COR-L47 (cell line): ENCODE results near the gene TMEM115.
A peak's percentile ranks its signal among the peaks of the same experiment; 100 is the strongest.

Experiments
- DNase-seq: peaks from one replicate; lab custom pipeline; 2025; lab: John Stamatoyannopoulos, UW

Gene TMEM115

DNA sequence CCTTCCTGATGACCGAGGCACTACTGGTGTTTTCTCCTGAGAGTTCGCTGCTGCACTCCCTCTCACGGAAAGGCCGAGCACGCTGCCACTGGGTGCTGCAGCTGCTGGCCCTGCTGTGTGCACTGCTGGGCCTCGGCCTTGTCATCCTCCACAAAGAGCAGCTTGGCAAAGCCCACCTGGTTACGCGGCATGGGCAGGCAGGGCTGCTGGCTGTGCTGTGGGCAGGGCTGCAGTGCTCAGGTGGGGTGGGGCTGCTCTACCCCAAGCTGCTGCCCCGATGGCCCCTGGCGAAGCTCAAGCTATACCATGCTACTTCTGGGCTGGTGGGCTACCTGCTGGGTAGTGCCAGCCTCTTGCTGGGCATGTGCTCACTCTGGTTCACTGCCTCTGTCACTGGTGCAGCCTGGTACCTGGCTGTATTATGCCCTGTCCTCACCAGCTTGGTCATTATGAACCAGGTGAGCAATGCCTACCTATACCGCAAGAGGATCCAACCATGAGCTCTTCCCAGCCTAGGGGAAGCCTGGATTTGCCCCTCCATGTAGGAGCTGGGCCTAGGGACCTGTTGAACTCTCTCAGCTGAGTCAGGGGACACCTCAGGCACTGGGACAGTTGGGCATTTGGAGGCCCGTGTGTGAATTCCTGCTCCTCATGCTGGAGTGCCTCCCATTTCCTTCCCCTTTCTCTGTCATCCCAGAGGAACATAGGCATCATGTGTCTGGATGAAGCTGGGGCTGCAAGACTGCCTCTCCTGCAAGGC lies 5.9 kb downstream of the TMEM115 start:
- no peak for DNase-seq

DNA sequence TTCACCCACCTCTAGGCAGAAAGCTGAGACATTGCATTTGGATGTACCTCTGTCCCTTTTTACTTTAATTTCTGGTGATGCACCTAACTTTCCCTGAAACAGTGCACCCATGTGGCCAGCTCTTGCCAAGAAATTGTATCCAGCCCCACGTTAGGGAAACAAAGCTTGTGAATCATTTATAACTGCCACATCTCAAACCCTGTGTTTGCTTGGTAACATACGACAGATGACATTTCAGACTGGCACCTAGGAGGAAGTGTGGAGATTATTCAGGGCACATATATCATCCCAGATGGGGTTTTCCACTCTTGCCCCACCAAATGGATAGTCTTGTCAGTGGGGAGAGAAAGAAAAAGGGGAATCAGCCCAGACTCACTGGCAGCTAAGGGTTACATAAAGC lies 6.5 kb downstream of the TMEM115 start:
- no peak for DNase-seq

DNA sequence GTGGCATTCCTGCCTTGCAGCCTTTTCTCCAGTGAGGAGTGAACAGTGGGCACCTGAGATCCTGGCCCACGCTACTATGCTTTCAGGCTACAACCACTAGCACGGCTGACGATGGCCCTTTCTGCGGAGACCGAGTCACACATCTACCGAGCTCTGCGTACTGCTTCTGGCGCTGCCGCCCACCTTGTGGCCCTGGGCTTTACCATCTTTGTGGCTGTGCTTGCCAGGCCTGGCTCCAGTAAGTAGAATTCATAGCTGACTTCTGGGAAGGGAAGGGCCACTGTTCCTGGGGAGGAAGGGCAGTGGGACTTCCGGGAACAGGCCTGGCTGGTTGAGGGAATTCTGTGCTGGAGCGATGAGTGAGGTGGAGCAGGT lies 8.0 kb downstream of the TMEM115 start:
- DNase-seq, result no peak

DNA sequence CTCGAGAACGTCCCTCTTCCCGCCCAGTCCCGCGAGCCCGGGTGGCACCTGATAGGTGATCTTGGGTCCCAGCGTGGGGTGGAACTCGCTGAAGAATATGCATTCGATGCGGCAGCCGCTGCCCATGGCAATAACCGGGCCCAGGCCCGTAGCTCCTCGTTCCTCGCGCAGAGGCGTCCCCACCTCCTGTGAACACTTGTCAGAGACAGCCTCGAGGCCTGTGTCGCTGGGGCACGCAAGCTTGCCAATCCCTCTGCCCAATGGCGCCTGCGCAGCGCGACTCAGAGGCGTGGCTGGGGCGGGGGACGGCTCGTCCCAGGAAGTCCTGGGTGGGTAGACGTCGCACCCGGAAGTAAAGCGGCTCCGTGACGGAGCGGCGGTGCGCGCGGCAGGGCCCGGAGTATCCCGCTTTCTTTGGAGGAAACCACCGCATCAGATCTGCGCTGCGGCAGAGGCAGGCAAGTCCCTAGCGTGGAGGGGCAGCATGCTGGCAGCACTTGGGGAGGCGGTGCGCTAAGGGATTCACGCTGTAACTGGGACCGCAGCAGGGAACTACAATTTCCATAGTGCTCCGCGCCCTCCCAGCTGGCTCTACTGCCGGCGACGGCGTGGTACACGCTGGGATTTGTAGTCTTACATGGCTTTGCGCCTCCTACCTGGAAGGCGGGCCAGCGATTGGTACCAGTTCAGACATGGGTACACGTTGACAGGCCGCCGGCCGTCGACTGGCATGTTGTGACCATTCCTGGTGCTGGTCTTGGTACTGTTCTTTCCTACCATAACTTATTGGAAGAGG lies 8.6 kb downstream of the TMEM115 start, which contains the start of the genes CYB561D2 and NPRL2:
Gene CYB561D2 (plus strand): TSS at position 336 of the 796 bp plus-strand sequence. CDS start 572 bp downstream, outside the sequence.
Gene NPRL2 (minus strand): TSS at position 249 of the 796 bp plus-strand sequence. CDS start 123 bp downstream, at position 126.
- peak; percentile 72 for DNase-seq

DNA sequence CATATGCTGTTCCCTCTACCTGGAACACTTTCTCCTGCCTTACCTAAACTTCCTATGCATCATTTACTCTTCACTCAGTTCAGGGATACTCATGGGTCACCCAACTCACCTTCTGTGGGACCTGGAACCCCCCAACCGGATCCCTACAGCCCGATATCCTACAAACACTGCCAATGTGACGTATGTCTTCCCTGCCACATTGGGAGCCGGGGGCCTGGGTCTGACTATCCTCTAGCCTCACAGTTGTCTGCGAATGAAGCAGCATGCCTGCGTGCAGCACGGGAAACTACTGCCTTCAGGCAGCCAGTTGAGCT lies 9.2 kb downstream of the TMEM115 start:
- DNase-seq, result no peak

DNA sequence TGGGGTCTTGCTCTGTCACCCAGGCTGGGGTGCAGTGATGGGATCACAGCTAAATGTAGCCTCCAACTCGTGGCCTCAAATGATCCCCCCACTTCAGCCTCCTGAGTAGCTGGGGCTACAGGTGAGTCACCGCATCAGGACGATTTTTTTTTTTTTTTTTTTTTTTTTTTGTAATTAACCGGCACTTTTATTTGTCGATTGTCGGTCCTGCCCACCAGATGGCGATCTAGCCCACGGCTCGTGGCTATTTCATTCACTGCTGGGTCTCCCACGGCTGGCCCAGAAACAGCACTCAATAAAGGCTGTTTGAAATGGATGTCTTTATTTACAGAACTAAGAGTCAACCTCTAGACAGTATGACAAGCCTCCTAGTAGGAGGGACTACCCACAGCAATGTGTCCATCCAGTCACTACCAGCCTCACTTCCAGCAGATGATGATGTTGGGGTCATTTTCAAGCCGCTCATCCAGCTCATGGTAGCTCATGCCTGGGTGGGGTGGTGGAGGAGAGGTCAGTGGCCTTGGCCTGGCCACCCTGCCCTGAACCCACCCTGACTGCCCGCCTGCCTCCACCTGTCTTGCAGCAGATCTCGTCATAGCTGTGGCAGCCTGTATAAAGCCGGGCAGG lies 12.0 kb downstream of the TMEM115 start:
- DNase-seq, result peak; percentile 46

DNA sequence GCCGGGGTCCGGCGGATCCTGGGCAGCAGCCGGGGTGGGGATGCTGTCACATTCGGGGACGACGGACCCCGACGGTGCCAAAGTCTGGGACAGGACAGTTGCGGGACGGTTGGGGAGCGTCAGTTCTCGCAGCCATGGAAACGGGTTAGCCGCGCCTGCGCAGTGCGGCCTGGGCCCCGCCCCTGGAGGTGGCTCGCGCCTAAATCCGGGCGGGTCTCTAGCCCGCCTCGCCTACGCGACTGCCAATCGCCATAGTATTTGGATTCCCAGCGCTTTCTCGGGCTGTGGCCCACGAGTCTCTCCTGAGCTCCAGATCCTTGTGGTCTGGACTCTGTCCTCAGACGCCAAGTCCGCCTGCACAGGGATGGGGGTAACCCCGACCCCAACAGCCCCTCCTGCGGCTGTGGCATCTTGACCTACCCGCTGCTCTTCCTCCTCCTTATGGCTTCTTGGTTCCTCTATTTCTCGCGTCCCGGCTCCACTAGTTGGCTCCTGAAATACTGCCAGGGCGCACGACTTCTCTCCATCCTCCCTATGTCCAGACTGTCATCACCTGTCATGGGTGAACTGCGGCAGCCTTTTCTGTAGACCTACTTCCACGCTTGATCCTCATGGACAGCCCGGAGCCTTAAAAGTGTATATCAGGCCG lies 13.6 kb downstream of the TMEM115 start, which contains the start of gene ZMYND10:
Gene ZMYND10 (minus strand): TSS at position 147 of the 649 bp plus-strand sequence. CDS start 153 bp downstream, outside the sequence.
- DNase-seq, result peak; percentile 5

DNA sequence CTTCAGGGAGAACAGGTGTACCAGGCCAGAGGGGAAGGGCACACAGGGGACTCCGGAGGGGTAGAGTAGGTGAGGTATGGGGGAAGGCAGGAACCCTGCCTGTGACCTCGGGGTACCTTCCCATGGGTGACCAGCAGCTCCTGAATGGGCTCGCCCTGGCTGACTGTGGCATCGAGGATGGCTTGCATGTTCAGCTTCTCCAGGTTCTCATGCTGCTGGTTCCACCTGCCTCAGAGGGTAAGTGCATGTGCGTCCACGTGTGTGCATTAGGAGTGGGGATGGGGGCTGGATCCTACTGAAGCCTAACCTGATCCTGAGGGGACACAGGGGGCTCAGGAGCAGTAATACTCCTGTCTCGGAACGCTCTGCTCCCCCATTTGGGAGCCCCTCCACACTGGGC lies 14.3 kb downstream of the TMEM115 start:
- no peak for DNase-seq

DNA sequence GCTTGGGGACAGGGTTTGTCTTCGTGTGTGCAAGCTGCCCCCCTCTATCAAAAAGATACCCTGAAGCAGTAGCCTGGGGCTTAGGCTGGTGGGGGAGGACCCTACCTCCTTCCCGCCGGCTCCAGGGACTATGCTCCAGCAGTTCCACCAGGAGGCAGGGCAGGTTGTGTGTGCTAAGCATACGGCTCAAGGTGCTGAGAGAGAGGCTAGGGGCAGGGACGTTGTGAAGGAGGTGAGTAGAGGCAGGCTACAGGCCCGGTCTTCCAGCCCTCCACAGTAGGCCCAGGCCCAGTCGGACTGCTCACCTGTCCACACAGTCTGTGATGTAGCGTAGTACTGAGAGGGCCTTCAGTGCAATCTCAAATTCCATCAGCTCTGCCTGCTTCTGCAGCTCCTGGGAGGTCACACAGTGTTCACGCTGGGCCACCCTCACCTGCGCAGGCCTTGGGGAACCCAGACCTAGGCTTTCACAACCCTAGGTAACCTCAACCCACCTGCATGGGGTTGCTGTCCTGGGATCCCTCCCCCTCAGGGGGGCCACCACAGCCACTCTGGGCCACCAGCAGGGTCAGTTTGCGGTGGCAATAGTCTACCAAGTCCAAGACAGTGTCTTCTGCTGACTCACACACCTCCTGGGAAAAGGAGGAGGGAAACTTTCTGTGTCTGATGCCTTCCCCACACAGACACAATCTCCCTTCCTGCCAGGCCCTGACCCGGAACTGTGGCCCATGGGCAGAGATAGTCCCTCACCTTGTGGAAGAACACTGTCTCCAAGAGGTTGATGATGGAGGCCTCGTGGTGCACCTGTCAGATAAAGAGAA lies 16.3 kb downstream of the TMEM115 start:
- no peak for DNase-seq

DNA sequence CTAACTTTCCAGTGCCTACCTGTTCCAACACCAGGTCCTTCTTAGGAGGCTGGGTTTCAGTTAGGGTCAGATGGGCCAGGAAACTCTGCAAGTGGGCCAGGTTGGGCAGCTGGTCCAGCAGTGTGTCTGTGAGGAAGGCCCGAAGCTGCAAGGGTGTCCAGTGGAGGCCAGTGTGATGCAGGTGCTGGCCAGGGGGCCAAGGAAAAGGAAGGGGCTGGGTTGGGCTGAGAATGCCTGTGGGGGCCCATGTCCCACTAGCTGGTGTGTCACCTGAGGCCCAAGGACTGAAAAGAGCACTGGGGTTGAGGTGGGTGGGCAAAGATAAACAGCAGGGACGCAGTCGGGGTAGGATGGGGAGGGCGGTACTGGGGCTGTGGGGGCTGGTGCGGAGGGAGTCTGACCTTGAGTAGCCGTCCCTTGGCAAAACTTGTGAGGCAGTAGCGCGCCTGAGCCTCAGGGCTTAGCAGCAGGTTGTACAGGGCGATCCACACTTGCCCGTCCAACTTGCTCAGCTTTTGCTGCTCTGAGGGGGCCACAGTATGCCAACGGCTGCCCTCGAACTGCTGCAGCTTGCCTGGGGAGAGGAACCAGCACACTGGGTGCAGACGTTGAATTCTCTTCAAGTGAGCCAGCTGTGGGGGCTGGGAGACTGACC lies 17.2 kb downstream of the TMEM115 start:
- no peak for DNase-seq

DNA sequence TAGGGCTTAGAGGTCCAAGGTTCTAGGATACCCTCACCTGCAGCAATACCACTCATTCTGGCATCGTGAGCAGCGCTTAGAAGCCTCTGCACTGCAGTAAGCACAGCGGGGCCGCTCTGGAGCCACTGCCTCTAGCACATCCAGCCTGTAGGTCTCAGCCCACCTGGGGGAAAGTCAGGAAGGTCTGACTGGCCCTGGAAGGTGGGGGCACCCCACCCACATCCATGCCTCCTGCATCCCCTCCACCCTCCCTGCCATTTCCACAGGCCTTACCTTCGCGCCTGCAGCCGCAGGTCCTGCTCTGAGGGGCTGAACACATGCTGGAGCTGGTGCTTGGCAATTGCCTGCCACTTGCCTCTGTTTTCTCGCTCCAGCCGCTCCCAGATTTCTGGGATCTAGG lies 17.8 kb downstream of the TMEM115 start:
- DNase-seq, result no peak

DNA sequence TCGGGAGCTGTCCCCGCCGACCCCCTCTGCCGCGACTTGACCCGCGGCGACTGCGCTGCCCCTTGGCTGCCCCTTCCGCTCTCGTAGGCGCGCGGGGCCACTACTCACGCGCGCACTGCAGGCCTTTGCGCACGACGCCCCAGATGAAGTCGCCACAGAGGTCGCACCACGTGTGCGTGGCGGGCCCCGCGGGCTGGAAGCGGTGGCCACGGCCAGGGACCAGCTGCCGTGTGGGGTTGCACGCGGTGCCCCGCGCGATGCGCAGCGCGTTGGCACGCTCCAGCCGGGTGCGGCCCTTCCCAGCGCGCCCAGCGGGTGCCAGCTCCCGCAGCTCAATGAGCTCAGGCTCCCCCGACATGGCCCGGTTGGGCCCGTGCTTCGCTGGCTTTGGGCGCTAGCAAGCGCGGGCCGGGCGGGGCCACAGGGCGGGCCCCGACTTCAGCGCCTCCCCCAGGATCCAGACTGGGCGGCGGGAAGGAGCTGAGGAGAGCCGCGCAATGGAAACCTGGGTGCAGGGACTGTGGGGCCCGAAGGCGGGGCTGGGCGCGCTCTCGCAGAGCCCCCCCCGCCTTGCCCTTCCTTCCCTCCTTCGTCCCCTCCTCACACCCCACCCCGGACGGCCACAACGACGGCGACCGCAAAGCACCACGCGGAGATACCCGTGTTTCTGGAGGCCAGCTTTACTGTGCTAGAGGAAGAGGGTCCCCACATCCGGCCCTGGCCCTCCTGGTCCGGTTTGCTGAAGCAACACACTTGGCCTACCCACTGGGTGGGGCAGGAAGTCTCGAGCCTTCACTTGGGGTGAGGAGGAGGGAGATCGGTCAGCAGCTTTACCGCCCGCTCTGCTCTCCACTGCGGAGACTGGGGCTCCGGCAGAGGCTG lies 18.6 kb downstream of the TMEM115 start, which contains the start of gene RASSF1:
Gene RASSF1 (minus strand): TSS at position 389 of the 882 bp plus-strand sequence. CDS start 31 bp downstream, at position 358.
- DNase-seq, result no peak

DNA sequence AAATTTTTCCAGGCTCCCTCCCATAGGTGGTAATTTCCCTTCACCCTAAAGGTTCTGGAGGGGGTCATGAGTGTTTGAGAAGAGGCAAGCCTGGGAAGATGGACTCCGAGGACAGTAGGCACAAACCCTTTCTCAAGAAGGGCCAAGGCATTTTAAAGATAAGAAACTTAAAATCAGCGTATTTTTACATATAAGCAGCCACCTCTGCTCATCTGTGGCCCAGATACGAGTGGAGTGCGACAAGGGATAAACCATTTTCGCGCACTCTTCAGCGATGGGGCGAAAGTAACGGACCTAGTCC lies 19.2 kb downstream of the TMEM115 start:
- DNase-seq, result no peak

DNA sequence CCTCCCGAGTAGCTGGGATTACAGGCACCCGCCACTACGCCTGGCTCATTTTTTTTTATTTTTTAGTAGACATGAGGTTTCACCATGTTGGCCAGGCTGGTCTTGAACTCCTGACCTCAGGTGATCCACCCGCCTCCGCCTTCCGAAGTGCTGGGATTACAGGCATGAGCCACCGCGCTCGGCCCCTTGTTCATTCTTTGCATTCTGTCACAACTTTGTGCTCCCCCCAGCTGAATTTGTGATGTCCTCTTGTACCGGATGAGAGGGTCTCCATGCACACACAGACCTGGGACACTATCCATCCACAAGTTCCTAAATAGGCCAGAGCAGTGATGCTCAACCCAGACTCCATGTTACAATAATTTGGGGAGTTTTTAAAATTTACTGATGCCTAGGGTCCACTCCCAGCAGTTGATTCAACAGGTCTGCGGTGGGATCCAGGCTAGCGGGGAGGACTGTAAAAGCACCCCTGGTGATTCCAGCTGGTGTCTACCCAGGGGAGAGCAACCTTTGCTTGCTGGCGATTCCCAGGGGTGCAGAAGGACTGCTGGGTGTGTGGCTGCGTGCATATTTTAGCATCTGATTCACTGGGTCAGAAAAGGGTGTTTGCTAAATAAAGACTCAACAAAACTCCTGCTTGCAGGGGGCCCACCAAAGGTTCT lies 19.7 kb downstream of the TMEM115 start:
- DNase-seq, result no peak

DNA sequence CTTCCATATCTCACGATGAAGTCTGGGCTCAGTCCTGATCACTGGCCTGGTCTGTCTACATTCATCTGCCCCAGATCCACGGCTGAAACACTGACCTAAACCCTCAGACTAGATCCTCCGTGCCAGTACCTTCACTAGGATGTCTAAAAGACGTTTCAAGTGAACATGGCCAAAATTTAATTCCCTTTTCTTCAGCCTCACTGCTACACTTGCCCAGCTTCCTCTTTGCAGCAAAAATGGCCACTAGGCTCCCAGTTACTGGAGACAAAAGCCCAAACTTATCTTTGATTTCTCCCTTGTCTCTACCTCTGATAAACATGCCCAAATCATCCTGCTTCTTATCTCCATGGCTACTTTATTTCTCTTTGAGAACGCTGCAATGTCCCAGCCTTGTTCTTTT lies 20.4 kb downstream of the TMEM115 start:
- DNase-seq, result no peak

DNA sequence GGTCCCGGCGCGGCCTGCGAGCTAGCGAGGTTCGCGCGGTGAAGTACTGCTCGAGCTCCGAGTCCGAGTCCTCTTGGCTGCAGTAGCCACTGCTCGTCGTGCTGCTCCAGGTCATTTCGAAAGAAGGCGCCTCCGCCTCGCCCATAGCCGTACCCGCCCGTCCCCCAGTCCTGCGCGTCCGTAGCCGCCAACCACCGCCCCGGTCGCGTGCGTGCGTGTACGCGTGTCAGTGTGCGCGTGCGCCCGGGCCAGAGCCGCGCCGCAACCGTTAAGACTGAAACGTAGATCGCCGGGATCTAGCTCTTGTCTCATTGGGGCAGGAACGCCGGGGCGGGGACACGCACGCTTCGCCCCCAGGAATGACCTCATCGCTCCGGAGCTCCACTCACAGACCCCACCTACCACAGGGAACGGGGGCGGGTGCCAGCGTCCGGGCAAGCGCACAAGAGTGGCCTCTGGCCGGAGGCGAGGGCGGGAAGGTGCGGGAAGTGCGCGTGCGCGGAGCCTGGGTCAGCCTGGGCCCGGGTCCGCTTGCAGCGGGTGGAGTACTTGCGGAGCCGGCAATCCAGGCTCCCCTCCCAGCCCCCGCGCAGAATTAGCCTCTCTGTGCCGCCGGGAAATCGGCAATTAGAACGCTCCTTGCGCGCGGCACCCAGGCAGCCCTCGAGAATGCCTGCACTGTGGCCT lies 22.0 kb downstream of the TMEM115 start:
- DNase-seq, result peak; percentile 90

DNA sequence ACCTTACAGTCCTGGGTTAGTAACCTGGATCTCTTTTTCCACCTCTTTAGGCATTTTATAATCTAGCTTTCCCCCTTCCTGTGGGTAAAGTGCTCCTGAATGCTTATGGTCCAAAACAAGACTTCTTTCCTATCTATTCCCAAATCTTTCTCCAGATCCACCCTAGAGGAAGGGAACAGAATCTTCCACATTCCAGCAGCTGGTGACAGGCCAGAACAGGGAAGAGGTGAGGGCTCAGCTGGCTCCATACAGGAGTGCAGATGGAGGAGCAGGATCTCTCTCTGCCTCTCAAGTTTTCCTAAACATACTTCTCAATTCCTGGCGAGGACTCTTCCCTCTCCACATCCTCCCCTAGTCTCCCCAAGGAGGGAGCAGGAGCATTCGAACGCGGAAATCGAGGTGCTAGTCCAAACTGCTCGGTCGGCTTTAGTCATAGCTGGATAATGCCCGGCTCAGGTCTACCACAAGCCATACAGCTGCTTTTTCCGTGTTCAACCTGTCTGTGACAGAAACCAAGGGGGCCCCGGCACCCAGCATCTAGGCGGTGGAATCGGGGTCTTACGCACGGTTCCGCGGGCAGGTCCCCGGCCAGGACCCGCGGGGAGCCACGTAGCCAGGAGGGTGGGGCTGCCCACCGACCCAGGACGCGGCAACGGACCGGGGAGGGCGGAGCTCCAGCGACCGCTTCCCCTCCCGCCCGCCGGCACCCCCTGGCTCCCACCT lies 22.7 kb downstream of the TMEM115 start:
- DNase-seq, result no peak
